OCI-LY3 (cell line): ENCODE measurements around the gene BMP2K.

Source experiments
- H2AFZ ChIP-seq: fragments of 200-600, 300-600 bp; shearing (Covaris generic); 2 replicates; pipeline ENCODE4 v1.6.0; 2014; ENCODE audit warnings: antibody characterized with exemption, low read depth, low read length
- H3K27ac ChIP-seq: fragments of 200-600, 300-600 bp; sonication (generic); 2 replicates; pipeline ENCODE4 v1.5.1; 2014; ENCODE audit warnings: mild to moderate bottlenecking, low read length, moderate library complexity, mixed read lengths
- H3K27me3 ChIP-seq: fragments of 200-600, 300-600 bp; sonication (generic); 2 replicates; pipeline ENCODE4 v1.6.1; 2014; ENCODE audit warnings: low read depth, low read length, mixed read lengths
- H3K36me3 ChIP-seq: fragments of 200-600, 300-600 bp; sonication (generic); replicated peaks from 2 replicates; pipeline ENCODE3; 2014; ENCODE audit warnings: low read depth, low read length, mixed read lengths
- H3K4me1 ChIP-seq: fragments of 300-600, 200-600 bp; sonication (generic); 2 replicates; pipeline ENCODE4 v1.6.1; 2014; ENCODE audit warnings: low read length, mixed read lengths
- H3K4me2 ChIP-seq: fragments of 200-600, 300-600 bp; sonication (generic); 2 replicates; pipeline ENCODE4 v1.6.1; 2014; ENCODE audit warnings: low read length, mixed read lengths
- H3K4me3 ChIP-seq: fragments of 300-600, 200-600 bp; sonication (generic); 2 replicates; pipeline ENCODE4 v1.5.1; 2014; ENCODE audit warnings: antibody characterized with exemption, mild to moderate bottlenecking, low read length, moderate library complexity
- H3K79me2 ChIP-seq: fragments of 300-600, 200-600 bp; shearing (Covaris generic); 2 replicates; pipeline ENCODE4 v1.6.1; 2014; ENCODE audit warnings: mild to moderate bottlenecking, low read length, mixed read lengths
- H3K9ac ChIP-seq: fragments of 300-600, 200-600 bp; shearing (Covaris generic); 2 replicates; pipeline ENCODE4 v1.6.0; 2014; ENCODE audit warnings: mild to moderate bottlenecking, low read length, moderate library complexity
- H3K9me3 ChIP-seq: fragments of 200-600, 300-600 bp; shearing (Covaris generic); 2 replicates; pipeline ENCODE4 v1.6.1; 2014; ENCODE audit warnings: low read length, mixed read lengths; ENCODE audit not compliant: insufficient read depth
- H4K20me1 ChIP-seq: fragments of 200-600, 300-600 bp; sonication (generic); 2 replicates; pipeline ENCODE4 v1.6.1; 2016; ENCODE audit warnings: low read length, mixed read lengths; ENCODE audit not compliant: insufficient read depth
- CTCF ChIP-seq: fragments of 200-600, 300-600 bp; sonication (generic); IDR thresholded peaks from 2 replicates; pipeline ENCODE4 v1.5.1; 2014; ENCODE audit warnings: antibody characterized with exemption, low read length, low read depth
- EZH2phosphoT487 ChIP-seq: fragments of 200-600 bp; shearing (Covaris generic); IDR thresholded peaks from 2 replicates; pipeline ENCODE4 v1.6.1; 2018; ENCODE audit warnings: antibody characterized with exemption, mixed run types, low read depth

The BMP2K gene

DNA sequence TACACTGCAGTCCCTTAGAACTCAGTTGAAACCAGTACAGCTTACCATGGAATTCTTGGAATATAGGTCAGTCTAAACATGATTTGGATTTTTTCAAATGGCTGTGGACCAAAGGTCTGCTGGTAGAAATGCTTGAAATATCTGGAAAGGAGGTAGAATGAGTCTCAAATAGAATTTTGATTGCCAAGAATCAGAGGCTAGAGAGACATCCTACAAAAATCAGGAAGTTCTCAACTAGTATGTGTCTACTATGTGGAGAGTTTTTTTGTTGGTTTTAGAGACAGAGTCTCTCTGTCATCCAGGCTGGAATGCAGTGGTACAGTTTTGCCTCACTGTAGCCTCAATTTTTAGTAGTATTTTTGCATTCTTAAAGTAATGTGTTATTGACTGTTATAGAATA lies 109.4 kb downstream of the BMP2K start:
- no peaks in the 10 kb centered on the region for H3K27me3 ChIP-seq
- no peaks in the 10 kb centered on the region for H3K9me3 ChIP-seq
- H3K4me1 ChIP-seq: peaks cover 9% of the 10 kb centered on the region
- no peak overlapping the region for H3K9ac ChIP-seq
- peaks cover 11% of the 10 kb centered on the region for H3K36me3 ChIP-seq
- H2AFZ ChIP-seq: no peak overlapping the region
- H4K20me1 ChIP-seq: no peaks in the 10 kb centered on the region
- no peak overlapping the region for H3K27ac ChIP-seq
- no peak overlapping the region for H3K4me2 ChIP-seq
- TF ChIP-seq CTCF (no peak), EZH2phosphoT487 (no peak)
- no peaks in the 10 kb centered on the region for H3K79me2 ChIP-seq
- H3K4me3 ChIP-seq: no peak overlapping the region

GRCh38 chr4:78889955-78890354 lies 113.8 kb downstream of the BMP2K start:
- Histone ChIP-seq H3K4me3 (no peak overlapping the region), H3K9ac (no peak overlapping the region), H3K4me1 (peaks cover 7% of the 10 kb centered on the region; the same call in 1 of the 2 replicates), H2AFZ (no peak overlapping the region), H3K27ac (no peak overlapping the region), H3K27me3 (no peaks in the 10 kb centered on the region), H3K4me2 (no peak overlapping the region), H3K79me2 (no peaks in the 10 kb centered on the region), H3K36me3 (peaks cover 15% of the 10 kb centered on the region), H3K9me3 (no peaks in the 10 kb centered on the region), H4K20me1 (no peaks in the 10 kb centered on the region)
- no peak for TF ChIP-seq CTCF
- TF ChIP-seq EZH2phosphoT487: no peak

DNA sequence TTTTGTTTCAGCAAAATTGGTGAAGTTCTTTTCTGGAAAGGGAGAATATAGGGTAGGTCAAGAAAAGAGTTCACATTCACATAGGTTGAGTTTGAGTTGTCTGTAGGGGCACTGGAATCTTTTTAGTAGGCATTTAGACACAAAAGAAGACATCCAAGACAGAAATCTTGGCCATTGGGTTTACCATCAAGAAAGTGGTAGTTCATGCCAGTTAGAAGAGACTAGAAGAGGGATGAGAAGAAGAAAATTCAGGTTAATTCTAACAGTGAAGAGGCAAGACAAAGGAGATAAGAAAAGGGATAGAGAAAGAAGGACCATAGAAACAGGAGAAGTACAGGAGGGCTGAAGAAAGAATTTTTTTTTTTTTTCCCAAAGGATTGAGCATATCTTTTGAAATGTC lies 123.2 kb downstream of the BMP2K start:
- TF ChIP-seq CTCF: no peak
- TF ChIP-seq EZH2phosphoT487: no peak
- H3K4me2 ChIP-seq: no peak overlapping the region
- H3K36me3 ChIP-seq: no peaks in the 10 kb centered on the region
- H4K20me1 ChIP-seq: no peaks in the 10 kb centered on the region
- H3K79me2 ChIP-seq: no peaks in the 10 kb centered on the region
- H3K9me3 ChIP-seq: no peaks in the 10 kb centered on the region
- H3K27me3 ChIP-seq: no peaks in the 10 kb centered on the region
- no peak overlapping the region for H3K4me3 ChIP-seq
- H2AFZ ChIP-seq: no peak overlapping the region
- H3K9ac ChIP-seq: no peak overlapping the region
- H3K27ac ChIP-seq: no peak overlapping the region
- no peaks in the 10 kb centered on the region for H3K4me1 ChIP-seq

GRCh38 chr4:78901882-78902281 lies 125.7 kb downstream of the BMP2K start:
- Histone ChIP-seq H3K36me3 (no peaks in the 10 kb centered on the region), H3K79me2 (no peaks in the 10 kb centered on the region), H3K27me3 (no peaks in the 10 kb centered on the region), H3K9ac (no peak overlapping the region), H2AFZ (no peak overlapping the region), H3K9me3 (no peaks in the 10 kb centered on the region), H3K4me1 (no peaks in the 10 kb centered on the region), H4K20me1 (no peaks in the 10 kb centered on the region), H3K4me2 (no peak overlapping the region), H3K4me3 (no peak overlapping the region), H3K27ac (no peak overlapping the region)
- TF ChIP-seq CTCF (no peak), EZH2phosphoT487 (no peak)
